Activated CD4-positive, alpha-beta T cell treated with anti-CD3 and anti-CD28 coated beads for 48 hours (primary cell): ENCODE measurements around the gene HOMER2.
"Not testable (repeated sequence)": the region's sequence is repeated elsewhere in the genome, so short reads cannot be mapped to it uniquely, and the experiment has no call there.

ENCODE experiments used
- DNase-seq: peaks from one replicate; pipeline ENCODE4 v3.0.0-alpha.2; 2020

HOMER2 gene

DNA sequence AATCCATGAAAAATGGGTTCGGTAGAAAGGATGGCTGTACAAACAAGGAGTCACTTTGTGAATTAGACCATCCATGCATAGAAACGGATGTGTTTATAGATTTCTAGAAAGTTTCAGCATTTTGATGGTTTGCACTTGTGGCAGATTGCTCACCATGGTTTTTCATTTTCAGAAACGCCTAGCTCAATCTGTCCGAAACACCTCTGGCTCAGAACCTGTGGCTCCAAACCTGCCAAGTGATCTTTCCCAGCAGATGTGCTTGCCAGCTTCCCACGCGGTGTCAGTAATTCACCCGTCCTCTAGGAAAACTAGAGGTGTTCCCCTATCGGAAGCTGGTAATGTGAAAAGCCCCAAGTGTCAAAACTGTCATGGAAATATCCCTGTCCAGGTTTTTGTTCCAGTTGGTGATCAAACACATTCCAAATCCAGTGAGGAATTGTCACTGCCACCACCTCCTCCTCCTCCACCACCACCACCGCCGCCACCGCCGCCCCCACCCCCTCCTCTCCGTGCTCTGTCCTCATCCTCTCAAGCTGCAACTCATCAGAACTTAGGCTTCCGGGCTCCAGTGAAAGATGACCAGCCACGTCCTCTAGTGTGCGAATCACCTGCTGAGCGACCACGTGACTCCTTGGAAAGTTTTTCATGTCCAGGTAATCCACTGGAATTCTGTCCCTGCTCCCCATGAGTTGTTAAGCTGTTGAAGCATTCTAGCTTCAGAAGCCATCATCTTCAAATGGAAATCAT, 121.9 kb downstream of the HOMER2 start:
- no peak for DNase-seq

- DNase-seq = no peak
Observed at GRCh38 chr15:82829234-82829633, 123.3 kb downstream of the HOMER2 start.

DNA sequence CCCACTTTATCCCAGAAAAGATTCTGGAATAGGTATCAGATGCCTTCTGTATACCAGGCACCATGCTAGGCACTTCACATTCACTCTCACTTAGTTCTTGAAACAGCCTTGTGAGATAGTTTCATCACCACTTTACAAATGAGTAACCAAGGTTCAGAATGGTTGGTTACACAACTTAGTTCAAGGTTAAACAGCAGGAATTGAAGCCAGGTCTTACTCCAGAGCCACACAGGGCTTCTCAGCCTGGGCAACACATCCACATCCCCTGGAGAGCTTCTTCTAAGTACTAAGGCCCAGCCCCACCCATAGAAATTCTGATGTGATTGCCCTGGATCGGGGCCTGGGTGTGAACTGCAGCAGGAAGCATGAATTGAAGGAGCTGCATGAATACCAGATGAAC, 124.4 kb downstream of the HOMER2 start:
- no peak for DNase-seq

DNA sequence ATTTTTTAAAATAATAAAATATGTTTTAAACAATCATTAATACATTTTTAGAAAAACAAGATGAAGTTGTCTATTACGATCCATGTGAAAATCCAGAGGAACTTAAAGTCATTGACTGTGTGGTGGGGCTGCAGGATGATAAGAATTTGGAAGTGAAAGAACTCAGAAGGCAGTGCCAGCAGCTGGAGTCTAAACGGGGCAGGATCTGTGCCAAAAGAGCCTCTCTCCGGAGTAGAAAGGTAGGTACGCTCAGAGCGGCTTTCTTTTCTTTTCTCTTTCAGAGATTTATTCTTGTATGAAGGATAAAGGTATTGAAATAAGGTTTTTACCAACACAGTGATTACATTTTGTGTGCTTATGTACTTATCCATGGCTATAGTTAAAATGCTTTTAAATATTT, 129.5 kb downstream of the HOMER2 start:
- DNase-seq = no peak

- not testable (repeated sequence) for DNase-seq
Observed at GRCh38 chr15:82821851-82822250, 130.7 kb downstream of the HOMER2 start.

- DNase-seq = not testable (repeated sequence)
Observed at GRCh38 chr15:82821396-82821795, 131.1 kb downstream of the HOMER2 start.

- no peak for DNase-seq
Observed at GRCh38 chr15:82820128-82820527, 132.4 kb downstream of the HOMER2 start.

- DNase-seq = no peak
Observed at GRCh38 chr15:82812994-82813393, 139.5 kb downstream of the HOMER2 start.

- DNase-seq = peak; percentile 51
Observed at GRCh38 chr15:82810890-82811426, 141.6 kb downstream of the HOMER2 start.

DNA sequence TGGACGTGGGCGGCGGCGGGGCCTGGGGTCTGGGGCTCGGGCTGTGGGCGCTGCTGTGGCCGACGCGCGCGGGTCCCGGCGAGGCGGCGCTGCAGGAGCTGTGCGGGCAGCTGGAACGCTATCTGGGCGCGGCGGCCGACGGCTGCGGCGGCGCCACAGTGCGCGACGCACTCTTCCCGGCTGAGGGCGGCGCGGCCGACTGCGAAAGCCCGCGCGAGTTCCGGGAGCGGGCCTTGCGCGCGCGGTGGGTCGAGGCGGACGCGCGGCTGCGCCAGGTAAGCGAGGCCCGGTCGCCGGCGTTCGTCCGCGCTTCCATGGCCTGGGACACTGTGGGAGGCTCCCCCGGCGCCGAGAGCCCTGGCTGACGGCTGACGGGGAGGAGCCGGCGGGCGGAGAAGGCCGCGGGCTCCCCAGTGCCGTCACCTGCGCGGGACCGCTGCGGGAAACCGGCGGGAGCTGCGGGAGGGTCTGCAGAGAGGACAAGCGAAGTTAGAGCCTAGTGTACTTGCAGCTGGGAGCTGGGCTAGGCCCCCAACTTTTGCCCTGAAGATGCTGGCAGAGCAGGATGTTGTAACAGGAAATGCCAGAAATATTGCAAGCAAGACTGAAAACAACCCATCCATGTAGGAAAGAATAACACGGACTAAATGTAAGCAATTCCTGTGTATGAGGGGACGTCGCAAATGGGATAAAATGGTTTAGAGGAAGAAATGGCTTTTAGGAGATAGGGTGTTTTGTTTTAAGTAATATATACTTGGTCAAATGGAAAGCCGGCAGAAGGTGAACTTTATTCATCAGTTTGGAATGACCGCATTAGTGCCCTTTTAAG, 142.2 kb downstream of the HOMER2 start:
- peak; percentile 41 for DNase-seq

DNA sequence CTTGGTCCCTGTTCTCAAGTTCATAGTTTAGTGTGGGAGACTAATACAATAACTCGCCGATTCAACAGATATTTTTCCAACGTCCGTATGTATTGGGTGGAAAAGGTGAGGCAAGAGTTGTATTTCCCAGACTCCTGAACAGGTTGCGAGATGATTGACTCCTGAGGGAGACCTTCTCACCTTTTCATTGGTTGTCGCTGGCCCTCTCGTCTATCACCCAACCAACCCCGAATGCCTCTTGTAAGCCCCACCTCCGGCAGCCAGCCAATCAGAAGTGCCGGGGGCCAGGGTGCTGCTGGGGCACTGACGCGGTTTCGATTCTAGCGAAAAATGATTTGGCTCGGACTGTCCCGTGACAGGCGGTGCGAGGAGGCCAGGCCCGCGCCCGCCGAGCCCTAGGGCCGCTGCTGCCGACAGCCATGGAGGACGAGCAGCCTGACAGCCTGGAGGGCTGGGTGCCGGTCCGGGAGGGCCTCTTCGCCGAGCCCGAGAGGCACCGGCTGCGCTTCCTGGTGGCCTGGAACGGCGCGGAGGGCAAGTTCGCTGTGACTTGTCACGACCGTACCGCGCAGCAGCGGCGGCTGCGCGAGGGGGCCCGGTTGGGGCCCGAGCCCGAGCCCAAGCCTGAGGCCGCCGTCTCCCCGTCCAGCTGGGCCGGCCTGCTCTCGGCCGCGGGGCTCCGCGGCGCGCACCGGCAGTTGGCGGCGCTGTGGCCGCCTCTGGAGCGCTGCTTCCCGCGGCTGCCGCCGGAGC, 143.0 kb downstream of the HOMER2 start, which contains the start of gene WHAMM:
WHAMM (plus strand) TSS at position 321 of the 753 bp plus-strand sequence; CDS start at position 420, 99 bp downstream.
- DNase-seq = peak; percentile 96

DNA sequence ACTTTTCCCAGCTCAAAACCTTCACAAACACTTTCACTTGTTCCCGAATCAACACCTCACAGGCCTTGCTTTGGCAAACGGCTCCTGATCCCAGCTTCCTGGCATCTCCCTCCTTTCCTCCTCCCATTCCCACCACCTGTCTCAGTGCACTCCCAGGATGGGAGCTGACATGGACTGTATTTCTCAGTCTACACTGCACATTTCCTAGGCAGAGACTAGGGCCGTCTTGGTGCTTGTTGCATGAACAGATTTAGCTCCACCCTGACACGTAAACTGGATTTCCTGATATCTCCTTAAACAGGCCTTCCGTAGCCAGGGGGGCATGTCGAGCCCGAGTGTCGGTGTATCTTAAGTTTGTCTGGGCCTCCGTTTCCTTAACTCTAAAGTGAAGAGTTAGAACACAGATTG, 143.9 kb downstream of the HOMER2 start:
- no peak for DNase-seq

GRCh38 chr15:82807920-82808633, 144.4 kb downstream of the HOMER2 start:
- no peak for DNase-seq

DNA sequence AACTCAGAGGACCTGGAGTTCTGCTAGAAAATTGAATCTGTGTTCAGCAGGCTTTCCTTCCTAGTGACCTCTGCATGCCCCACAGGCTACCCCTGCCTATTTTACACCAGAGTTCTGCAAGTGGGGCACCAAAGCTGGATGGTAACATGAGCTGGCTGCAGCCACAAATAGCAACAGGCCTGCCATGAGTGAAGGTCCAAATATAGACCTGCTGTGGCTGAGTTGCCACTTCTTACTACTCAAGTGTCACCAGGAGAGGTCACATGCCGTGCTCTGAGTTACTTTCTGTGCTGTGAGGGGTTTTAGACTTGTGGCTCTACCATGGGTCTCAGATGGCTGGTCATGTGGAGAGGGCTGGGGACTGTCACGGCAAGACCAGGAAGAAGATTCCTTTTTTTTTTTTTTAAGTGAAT, 146.5 kb downstream of the HOMER2 start, which contains the start of gene FSD2:
FSD2 (minus strand) TSS at position 76 of the 413 bp plus-strand sequence. CDS start 18,679 bp downstream, outside the sequence.
- no peak for DNase-seq

DNA sequence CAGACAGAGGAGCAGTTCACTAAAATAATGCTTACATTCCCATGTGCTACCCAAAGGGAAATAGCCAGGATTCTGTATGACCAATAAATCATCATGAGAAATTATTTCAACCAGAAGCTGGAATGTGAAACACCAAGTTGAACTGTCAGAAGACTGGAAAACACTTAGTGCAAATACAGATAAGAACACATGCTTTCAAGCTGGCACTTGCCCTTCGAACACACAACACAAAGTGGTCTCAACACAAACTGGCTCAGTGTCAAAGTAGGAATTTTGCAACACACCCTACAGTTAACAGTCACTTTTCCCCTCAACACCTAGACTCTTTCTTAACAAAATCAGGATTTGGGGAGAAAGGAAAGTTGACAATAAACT, 148.0 kb downstream of the HOMER2 start:
- no peak for DNase-seq

GRCh38 chr15:82803793-82804574, 148.5 kb downstream of the HOMER2 start:
- no peak for DNase-seq

DNA sequence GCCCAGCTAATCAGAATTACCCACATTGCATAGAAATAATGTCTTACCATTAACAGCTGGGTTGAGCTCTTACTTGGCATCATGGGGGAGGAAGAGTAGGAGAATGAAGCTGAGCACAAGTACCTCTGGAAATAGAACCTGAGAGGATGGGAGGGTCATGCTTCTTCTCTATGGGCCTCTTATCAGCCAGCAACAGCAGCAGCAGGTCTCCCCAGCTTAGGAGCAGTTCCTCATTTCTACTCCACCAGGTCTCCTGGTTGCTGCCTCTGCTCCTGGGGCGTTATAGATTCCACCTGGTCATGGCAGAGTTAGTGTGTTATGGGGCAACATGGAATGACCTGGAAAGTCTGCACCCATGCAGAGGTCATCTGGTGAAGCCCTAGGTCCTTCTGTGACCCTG, 150.0 kb downstream of the HOMER2 start:
- DNase-seq = no peak

DNA sequence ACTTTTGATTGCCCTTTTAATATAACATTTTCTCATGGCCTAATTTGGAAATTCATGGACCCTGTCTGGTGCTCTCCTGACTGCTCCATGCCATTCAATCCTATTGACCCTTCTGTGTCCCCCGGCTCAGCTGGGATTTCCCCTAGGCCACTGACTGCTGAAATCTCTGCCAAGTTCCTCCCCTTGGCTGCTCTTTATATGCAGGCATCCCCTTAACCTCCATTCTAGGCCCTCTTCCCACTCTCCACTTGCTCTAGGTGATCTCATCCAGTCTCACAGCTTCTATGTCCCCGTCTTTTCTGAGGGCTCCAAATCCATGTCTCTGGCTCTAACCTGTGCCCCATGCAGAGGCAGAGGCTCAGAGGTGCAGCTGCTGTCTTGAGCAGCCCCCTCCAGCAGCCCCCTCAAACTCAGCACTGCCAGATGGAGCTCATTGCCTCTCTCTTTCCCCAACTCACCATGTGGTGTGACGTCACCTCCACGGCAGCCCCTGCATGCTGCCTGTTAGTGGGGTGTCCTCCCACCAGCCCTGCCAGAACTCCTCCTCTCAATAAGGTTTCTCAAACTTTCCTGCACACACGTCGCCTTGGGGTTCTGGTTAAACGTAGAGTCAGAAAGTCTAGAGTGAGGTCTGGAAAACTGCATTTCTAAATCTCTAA, 153.2 kb downstream of the HOMER2 start:
- no peak for DNase-seq
